ENCODE results near the gene COA3.

GRCh38 chr17:42817866-42818265 is 19.4 kb upstream of the COA3 start:
- TF ChIP-seq CTCF (IDR thresholded peaks at IDR 0.05; ENCODE audit: low read depth, low read length, missing input control) (no peak), GABPA (IDR thresholded peaks at IDR 0.05 in 1 of 2, conservative IDR thresholded peaks at IDR 0.05 in 1 of 2) (no peak), SP1 (IDR thresholded peaks at IDR 0.05) (no peak), TAF1 (conservative IDR thresholded peaks at IDR 0.05) (no peak), FOXA1 (IDR thresholded peaks at IDR 0.05) (no peak), YY1 (IDR thresholded peaks at IDR 0.05) (no peak), RAD21 (IDR thresholded peaks at IDR 0.05) (no peak), REST (IDR thresholded peaks at IDR 0.05) (no peak), MAX (IDR thresholded peaks at IDR 0.05) (no peak), HNF4G (IDR thresholded peaks at IDR 0.05) (no peak), ATF3 (IDR thresholded peaks at IDR 0.05) (no peak)
